WTC11 (cell line): ENCODE results near the gene ALDH3B1. TPM values are rescaled to one million over a fixed set of nuclear protein-coding genes. Genes with fewer than 3 reads are reported as not detected.

ENCODE experiments used
- ATAC-seq: fragments of 200-7000 bp; cut with Tn5 transposase; 2 replicates; pipeline ENCODE4 v1.10.0; 2021; ENCODE audit warnings: mild to moderate bottlenecking, moderate library complexity
- CTCF ChIA-PET: fragments of 300-600 bp; sonication (Branson Sonifier 250); formaldehyde crosslinking; loops from one replicate; lab custom pipeline; 2021; ENCODE audit warnings: antibody characterized with exemption; lab: Charles Lee
- POLR2A ChIA-PET: fragments of 350-600 bp; sonication (Branson Sonifier 250); formaldehyde crosslinking; loops from one replicate; lab custom pipeline; 2021; ENCODE audit warnings: antibody characterized with exemption; lab: Charles Lee
- DNase-seq: peaks from one replicate; pipeline ENCODE4 v3.0.0; 2021; ENCODE audit warnings: low spot score
- H3K27ac Mint-ChIP-seq: 2 replicates; pipeline ENCODE4 v1.8.0; 2021; ENCODE audit warnings: mixed read lengths
- H3K27me3 Mint-ChIP-seq: 2 replicates; pipeline ENCODE4 v1.8.0; 2021; ENCODE audit warnings: low read depth, mild to moderate bottlenecking, moderate library complexity, mixed read lengths
- H3K36me3 Mint-ChIP-seq: 2 replicates; pipeline ENCODE4 v1.8.0; 2021; ENCODE audit warnings: mixed read lengths
- H3K4me1 Mint-ChIP-seq: 2 replicates; pipeline ENCODE4 v1.8.0; 2022; ENCODE audit warnings: mixed read lengths
- H3K4me3 Mint-ChIP-seq: 2 replicates; pipeline ENCODE4 v1.8.0; 2021; ENCODE audit warnings: mild to moderate bottlenecking, moderate library complexity, mixed read lengths
- H3K9me3 Mint-ChIP-seq: 2 replicates; pipeline ENCODE4 v1.8.0; 2021; ENCODE audit warnings: mixed read lengths
- ARID4B ChIP-seq: sonication (generic); formaldehyde crosslinking; IDR thresholded peaks from 2 replicates; pipeline ENCODE4 v1.8.0; 2023; ENCODE audit warnings: missing genetic modification reagents, mild to moderate bottlenecking, borderline replicate concordance
- ATF2 ChIP-seq: sonication (generic); formaldehyde crosslinking; IDR thresholded peaks from 2 replicates; pipeline ENCODE4 v1.8.1; 2022; ENCODE audit warnings: low read depth, missing genetic modification reagents, borderline replicate concordance
- E2F5 ChIP-seq: sonication (generic); formaldehyde crosslinking; IDR thresholded peaks from 2 replicates; pipeline ENCODE4 v1.8.1; 2022; ENCODE audit warnings: mild to moderate bottlenecking, moderate library complexity, missing genetic modification reagents
- ELF4 ChIP-seq: sonication (generic); formaldehyde crosslinking; IDR thresholded peaks from 2 replicates; pipeline ENCODE4 v1.8.1; 2022; ENCODE audit warnings: low read depth, mild to moderate bottlenecking, moderate library complexity, missing genetic modification reagents
- EMX1 ChIP-seq: fragments of 250-450 bp; sonication (Bioruptor Pico); IDR thresholded peaks from 2 replicates; pipeline ENCODE4 v1.8.0; 2021; ENCODE audit warnings: mild to moderate bottlenecking
- ERG ChIP-seq: fragments of 250-450 bp; sonication (Bioruptor Pico); IDR thresholded peaks from 2 replicates; pipeline ENCODE4 v1.8.0; 2021; ENCODE audit warnings: mild to moderate bottlenecking
- KAT7 ChIP-seq: sonication (generic); formaldehyde crosslinking; IDR thresholded peaks from 2 replicates; pipeline ENCODE4 v1.8.1; 2023; ENCODE audit warnings: missing genetic modification reagents, mild to moderate bottlenecking, borderline replicate concordance
- NR2C2 ChIP-seq: sonication (generic); formaldehyde crosslinking; IDR thresholded peaks from 2 replicates; pipeline ENCODE4 v1.8.0; 2022; ENCODE audit warnings: mild to moderate bottlenecking, missing genetic modification reagents
- PREB ChIP-seq: sonication (generic); formaldehyde crosslinking; IDR thresholded peaks from 2 replicates; pipeline ENCODE4 v1.8.1; 2022; ENCODE audit warnings: mild to moderate bottlenecking, missing genetic modification reagents, moderate library complexity, borderline replicate concordance
- TCF7 ChIP-seq: sonication (generic); formaldehyde crosslinking; IDR thresholded peaks from 2 replicates; pipeline ENCODE4 v1.8.0; 2022; ENCODE audit warnings: mild to moderate bottlenecking, low read depth, missing genetic modification reagents, moderate library complexity
- TEAD1 ChIP-seq: sonication (generic); formaldehyde crosslinking; IDR thresholded peaks from 2 replicates; pipeline ENCODE4 v1.8.0; 2022; ENCODE audit warnings: mild to moderate bottlenecking, missing genetic modification reagents
- TP53 ChIP-seq: sonication (generic); formaldehyde crosslinking; IDR thresholded peaks from 2 replicates; pipeline ENCODE4 v1.8.1; 2023; ENCODE audit warnings: mild to moderate bottlenecking, missing genetic modification reagents
- USF1 ChIP-seq: sonication (generic); formaldehyde crosslinking; IDR thresholded peaks from 2 replicates; pipeline ENCODE4 v1.8.0; 2022; ENCODE audit warnings: mild to moderate bottlenecking, missing genetic modification reagents
- ZMAT4 ChIP-seq: fragments of 250-450 bp; sonication (Bioruptor Pico); IDR thresholded peaks from 2 replicates; pipeline ENCODE4 v1.9.0; 2021; ENCODE audit warnings: mild to moderate bottlenecking
- ZNF121 ChIP-seq: sonication (generic); formaldehyde crosslinking; IDR thresholded peaks from 2 replicates; pipeline ENCODE4 v1.8.0; 2023; ENCODE audit warnings: missing genetic modification reagents
- ZNF232 ChIP-seq: sonication (generic); formaldehyde crosslinking; IDR thresholded peaks from 2 replicates; pipeline ENCODE4 v1.8.0; 2022; ENCODE audit warnings: mild to moderate bottlenecking, missing genetic modification reagents
- ZNF671 ChIP-seq: fragments of 250-450 bp; sonication (Bioruptor Pico); IDR thresholded peaks from 2 replicates; pipeline ENCODE4 v1.8.0; 2021; ENCODE audit warnings: mild to moderate bottlenecking
- ZSCAN18 ChIP-seq: fragments of 250-450 bp; sonication (Bioruptor Pico); IDR thresholded peaks from 2 replicates; pipeline ENCODE4 v2.1.2; 2022; ENCODE audit warnings: mild to moderate bottlenecking, moderate library complexity
- total RNA-seq: library from RNA; stranded (reverse); gene quantifications from 3 replicates; pipeline ENCODE4 v1.2.3, GENCODE V29; 2021

The ALDH3B1 gene
- total RNA-seq, 1 experiment from 2014 or later, result 0.46 TPM

GRCh38 chr11:68043349-68044144, 33.4 kb downstream of the ALDH3B1 start:
- peaks cover 10% of the 10 kb centered on the region for H3K4me1 Mint-ChIP-seq
- no peak for ATAC-seq
- H3K27ac Mint-ChIP-seq, result no peak overlapping the region
- CTCF ChIA-PET, result interaction anchor here (1.2 to 2.0 kb wide), 3 partner anchors 22 to 165 kb away, joined by 4 to 8 read pairs (median 4); partner anchors contain the start of gene ALDH3B1
- H3K36me3 Mint-ChIP-seq, result no peaks in the 10 kb centered on the region
- no peak overlapping the region for H3K4me3 Mint-ChIP-seq
- TF ChIP-seq EMX1 (CRISPR knock-in tag) (no peak), PREB (CRISPR knock-in tag) (no peak), NR2C2 (CRISPR knock-in tag) (no peak), ZSCAN18 (CRISPR knock-in tag) (no peak)
- TF ChIP-seq, all 79 proteins: peak for 0
- Mint-ChIP-seq H3K27me3 (no peaks in the 10 kb centered on the region), H3K9me3 (no peaks in the 10 kb centered on the region)
- no peak for DNase-seq
- POLR2A ChIA-PET, result interaction anchor here (1.1 kb wide), 1 partner anchor 8 kb away, joined by 3 read pairs; no protein-coding TSS in a partner anchor

GRCh38 chr11:68044145-68044813, 34.2 kb downstream of the ALDH3B1 start:
- no peaks in the 10 kb centered on the region for H3K9me3 Mint-ChIP-seq
- DNase-seq, result no peak
- H3K27me3 Mint-ChIP-seq, result no peaks in the 10 kb centered on the region
- POLR2A ChIA-PET, result no interaction called here
- no peaks in the 10 kb centered on the region for H3K36me3 Mint-ChIP-seq
- no peak; the same call in 1 of the 2 replicates for ATAC-seq
- no peak overlapping the region for H3K4me3 Mint-ChIP-seq
- CTCF ChIA-PET, result no interaction called here
- H3K27ac Mint-ChIP-seq, result no peak overlapping the region
- H3K4me1 Mint-ChIP-seq, result peaks cover 9% of the 10 kb centered on the region
- TF ChIP-seq ZNF121, result no peak
- TF ChIP-seq ELF4 (CRISPR knock-in tag), result no peak
- no peak for TF ChIP-seq TCF7 (CRISPR knock-in tag)
- no peak for TF ChIP-seq ATF2 (CRISPR knock-in tag)
- no peak for TF ChIP-seq ZNF232 (CRISPR knock-in tag)
- no peak for TF ChIP-seq TP53
- no peak for TF ChIP-seq USF1
- no peak for TF ChIP-seq KAT7 (CRISPR knock-in tag)
- TF ChIP-seq ERG (CRISPR knock-in tag), result no peak
- TF ChIP-seq ZNF671 (CRISPR knock-in tag), result no peak
- TF ChIP-seq ARID4B (CRISPR knock-in tag), result no peak
- TF ChIP-seq E2F5 (CRISPR knock-in tag), result no peak
- TF ChIP-seq ZMAT4 (CRISPR knock-in tag), result no peak
- no peak for TF ChIP-seq TEAD1 (CRISPR knock-in tag)
